GM12864 (cell line): ENCODE measurements around the gene CSNK1G1.
"Not testable (repeated sequence)": the region's sequence is repeated elsewhere in the genome, so short reads cannot be mapped to it uniquely, and the experiment has no call there.

ENCODE experiments used
- DNase-seq: peaks from one replicate; pipeline ENCODE4 v3.0.0-alpha.2; 2011; ENCODE audit warnings: low read depth
- H3K4me3 ChIP-seq: 2 replicates; pipeline ENCODE4 v1.5.1; 2011; ENCODE audit warnings: mild to moderate bottlenecking, low read depth, low read length, control low read depth
- TF ChIP-seq, protein P1 (sequence below): IDR thresholded peaks from 2 replicates; pipeline ENCODE4 v1.5.1; 2011; ENCODE audit warnings: low read depth, mild to moderate bottlenecking, moderate library complexity, low read length, control low read depth, inconsistent platforms; ENCODE audit errors: missing control alignments

The CSNK1G1 gene

DNA sequence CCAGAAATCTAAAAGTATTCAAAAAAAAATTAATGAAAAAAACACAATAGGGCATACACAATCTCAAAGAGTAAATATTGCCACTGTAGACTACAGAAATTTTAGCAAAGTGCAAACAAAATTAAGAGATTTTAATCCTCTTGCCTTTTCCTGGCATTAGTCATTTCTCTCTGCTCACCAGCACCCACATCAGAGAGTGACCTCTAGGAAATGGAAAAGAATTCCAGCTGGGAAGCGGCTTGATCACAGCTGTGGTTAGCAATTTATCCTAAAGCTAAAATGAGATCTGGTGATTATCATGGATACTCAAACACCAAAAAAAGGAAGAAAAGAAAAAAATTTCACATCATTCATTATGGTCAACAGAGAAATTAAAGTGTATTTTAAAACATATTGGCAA lies 7.5 kb downstream of the CSNK1G1 start:
- no peak for DNase-seq
- no peak overlapping the region for H3K4me3 ChIP-seq
- TF ChIP-seq, protein P1, sequence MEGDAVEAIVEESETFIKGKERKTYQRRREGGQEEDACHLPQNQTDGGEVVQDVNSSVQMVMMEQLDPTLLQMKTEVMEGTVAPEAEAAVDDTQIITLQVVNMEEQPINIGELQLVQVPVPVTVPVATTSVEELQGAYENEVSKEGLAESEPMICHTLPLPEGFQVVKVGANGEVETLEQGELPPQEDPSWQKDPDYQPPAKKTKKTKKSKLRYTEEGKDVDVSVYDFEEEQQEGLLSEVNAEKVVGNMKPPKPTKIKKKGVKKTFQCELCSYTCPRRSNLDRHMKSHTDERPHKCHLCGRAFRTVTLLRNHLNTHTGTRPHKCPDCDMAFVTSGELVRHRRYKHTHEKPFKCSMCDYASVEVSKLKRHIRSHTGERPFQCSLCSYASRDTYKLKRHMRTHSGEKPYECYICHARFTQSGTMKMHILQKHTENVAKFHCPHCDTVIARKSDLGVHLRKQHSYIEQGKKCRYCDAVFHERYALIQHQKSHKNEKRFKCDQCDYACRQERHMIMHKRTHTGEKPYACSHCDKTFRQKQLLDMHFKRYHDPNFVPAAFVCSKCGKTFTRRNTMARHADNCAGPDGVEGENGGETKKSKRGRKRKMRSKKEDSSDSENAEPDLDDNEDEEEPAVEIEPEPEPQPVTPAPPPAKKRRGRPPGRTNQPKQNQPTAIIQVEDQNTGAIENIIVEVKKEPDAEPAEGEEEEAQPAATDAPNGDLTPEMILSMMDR, result no peak

DNA sequence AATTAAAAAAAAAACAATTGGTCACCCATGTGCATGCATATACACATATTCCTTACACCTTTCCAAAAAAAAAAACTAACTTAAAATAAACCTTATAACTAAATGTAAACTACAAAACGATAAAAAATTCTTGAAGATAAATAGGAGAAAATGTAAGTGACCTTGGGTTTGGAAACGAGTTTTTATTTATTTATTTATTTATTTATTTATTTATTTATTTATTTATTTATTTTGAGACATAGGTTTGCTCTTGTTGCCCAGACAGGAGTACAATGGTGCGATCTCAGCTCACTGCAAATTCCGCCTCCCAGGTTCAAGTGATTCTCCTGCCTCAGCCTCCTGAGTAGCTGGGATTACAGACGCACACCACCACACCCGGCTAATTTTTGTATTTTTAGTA lies 9.7 kb downstream of the CSNK1G1 start:
- DNase-seq, result not testable (repeated sequence)

DNA sequence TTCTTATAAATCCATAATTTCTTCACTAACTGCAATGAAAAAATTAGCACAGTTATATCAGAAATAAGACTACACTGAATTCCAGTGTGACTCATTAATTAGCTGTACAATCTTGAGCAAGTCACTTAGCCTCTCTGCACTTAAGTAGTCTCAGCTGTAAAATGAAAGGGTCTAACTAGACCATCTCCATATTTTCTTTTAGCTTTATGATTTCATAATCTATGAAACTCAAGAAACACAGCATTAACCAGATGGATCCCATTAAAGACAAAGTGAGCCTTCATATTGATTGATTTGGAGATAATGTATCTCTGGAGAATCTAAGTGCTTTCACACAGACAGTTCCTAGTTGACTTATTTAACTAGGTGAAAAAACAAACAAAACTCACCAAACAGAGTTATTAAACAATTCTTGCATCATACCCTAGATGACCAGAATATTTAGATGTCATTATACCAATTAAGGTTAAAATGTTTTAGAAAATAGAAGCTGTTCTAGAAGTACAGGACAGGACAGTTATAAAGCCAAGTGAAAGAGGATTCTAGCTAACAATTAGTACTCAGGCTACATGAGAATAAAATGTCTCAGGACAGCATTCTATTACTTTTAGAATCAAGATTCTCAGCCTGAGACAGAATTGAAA lies 11.2 kb downstream of the CSNK1G1 start:
- DNase-seq, result no peak
- TF ChIP-seq, protein P1, result no peak
- H3K4me3 ChIP-seq, result no peak overlapping the region

More for the DNA sequence above, 9.7 kb downstream of the CSNK1G1 start:
- H3K4me3 ChIP-seq, result not testable (repeated sequence)

DNA sequence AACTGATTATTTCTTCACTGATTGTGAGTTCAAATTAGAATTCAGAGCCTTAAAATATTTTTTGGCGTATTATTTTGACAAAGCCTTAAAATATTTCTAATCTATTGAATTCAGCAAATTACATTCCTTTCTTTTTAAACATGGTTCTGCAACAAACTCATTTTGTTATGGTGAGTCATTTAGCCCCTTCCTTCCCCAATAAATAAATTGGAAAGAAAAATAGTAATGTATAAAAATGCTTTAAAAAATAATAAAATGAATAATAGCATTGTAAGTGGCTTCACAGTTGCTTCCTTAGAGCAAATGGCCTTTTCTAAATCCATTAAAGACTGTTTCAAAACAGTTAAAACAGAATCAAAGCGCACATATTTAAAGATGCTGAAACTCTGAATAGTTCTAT lies 12.1 kb downstream of the CSNK1G1 start:
- TF ChIP-seq, protein P1, result no peak
- H3K4me3 ChIP-seq, result no peak overlapping the region

DNA sequence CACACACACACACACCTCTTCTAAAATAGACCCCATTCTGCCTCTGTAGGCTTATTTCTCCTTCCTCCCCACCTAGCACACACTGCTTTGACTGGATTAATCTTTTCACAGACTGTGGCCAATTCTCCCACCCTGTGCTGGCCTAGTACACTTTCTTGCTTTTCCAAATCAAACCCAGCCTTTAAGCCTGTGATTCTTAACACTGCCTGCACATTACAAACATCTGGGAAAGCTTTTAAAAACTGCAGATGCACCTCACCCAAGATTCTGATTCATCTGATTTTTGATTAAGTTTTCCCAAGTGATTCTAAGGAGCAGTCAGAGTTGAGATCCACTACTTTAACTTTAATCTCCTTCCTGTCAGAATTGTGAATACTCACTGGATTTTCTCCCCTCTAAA lies 12.8 kb downstream of the CSNK1G1 start:
- DNase-seq, result no peak
- TF ChIP-seq, protein P1, result no peak
- no peak overlapping the region for H3K4me3 ChIP-seq

More for the DNA sequence above, 12.1 kb downstream of the CSNK1G1 start:
- DNase-seq, result no peak

DNA sequence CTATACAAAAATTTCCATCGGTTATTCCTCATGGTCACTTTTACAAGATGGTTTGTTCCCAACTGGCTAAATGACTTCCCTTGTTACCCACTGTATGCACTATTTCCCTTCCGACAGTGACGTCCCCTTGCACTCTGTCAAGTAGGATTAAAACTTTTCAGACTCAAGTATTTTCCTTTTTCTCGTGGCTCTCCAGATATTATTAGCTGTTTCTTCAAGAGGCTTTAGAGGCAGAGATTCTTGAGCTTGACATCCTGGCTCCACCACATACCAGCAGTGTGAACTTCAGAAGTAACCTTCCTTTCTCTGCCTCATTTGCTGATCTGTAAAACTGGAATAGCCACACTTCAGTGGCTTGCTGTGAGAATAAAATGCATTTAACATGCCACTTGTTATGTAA lies 14.0 kb downstream of the CSNK1G1 start:
- DNase-seq, result no peak
- TF ChIP-seq, protein P1, result no peak
- no peak overlapping the region for H3K4me3 ChIP-seq

DNA sequence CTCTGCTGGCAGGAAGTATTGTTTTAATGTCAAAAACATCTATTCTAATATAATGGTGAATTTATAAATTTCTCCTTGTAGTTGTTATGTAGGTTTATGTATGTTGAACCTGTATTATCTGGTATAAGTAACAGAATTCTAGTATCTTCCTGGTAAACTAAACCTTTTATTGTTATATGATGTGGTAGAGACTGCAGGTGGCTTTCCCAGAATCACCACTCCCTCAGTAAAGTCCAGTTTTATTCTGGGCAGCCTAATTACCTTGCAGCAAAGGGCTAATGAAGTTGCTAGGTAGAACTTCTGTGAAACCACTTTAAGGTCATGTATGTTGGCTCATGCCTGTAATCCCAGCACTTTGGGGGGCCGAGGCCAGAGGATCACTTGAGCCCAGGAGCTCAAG lies 15.6 kb downstream of the CSNK1G1 start:
- no peak for DNase-seq
- H3K4me3 ChIP-seq, result no peak overlapping the region
- TF ChIP-seq, protein P1, result no peak
